ENCODE measurements around the gene PHKA1. TPM values are rescaled to one million over a fixed set of nuclear protein-coding genes. Genes with fewer than 3 reads are reported as not detected.

Gene PHKA1
- total and polyA plus RNA-seq, 2 experiments from 2014 or later: 2.6 to 6.8 TPM

DNA sequence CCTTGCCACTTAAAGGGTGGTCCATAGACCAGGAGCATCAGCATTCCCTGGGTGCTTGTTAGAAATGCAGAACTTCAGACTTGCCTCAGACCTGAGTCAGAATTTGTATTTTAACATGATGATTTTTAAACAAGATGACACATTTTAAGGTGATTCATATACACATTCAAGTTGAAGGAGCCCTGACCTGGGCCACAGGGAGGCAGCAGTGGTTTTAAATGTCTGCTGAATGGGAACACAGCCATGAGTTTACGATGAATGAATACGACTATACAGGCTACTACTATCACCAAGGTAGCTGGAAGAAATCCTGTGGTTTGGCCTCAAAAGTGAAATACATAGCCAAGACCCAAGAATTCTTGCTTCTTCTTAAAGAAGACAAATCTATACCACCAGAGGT is 144.3 kb downstream of the PHKA1 start:
- H3F3A ChIP-seq (replicated peaks; ENCODE audit: low read depth): no peaks in the 10 kb centered on the region
- H3K27me3 Mint-ChIP-seq (ENCODE audit: insufficient read depth, low read depth, poor library complexity): no peaks in the 10 kb centered on the region
- H2AFZ ChIP-seq: no peak overlapping the region
- DNase-seq (ENCODE audit: low spot score) (no peak), ATAC-seq (no peak)
- no peaks in the 10 kb centered on the region for H3K9me2 ChIP-seq (ENCODE audit: insufficient read depth)
- no peak overlapping the region for H3K27ac Mint-ChIP-seq
- no peaks in the 10 kb centered on the region for H4K20me1 ChIP-seq (replicated peaks; ENCODE audit: insufficient read depth)
- no peaks in the 10 kb centered on the region for H3K9me3 Mint-ChIP-seq
- no peaks in the 10 kb centered on the region for H3K4me1 ChIP-seq (ENCODE audit: insufficient read depth)
- H3K27me3 ChIP-seq (ENCODE audit: insufficient read depth): no peaks in the 10 kb centered on the region
- 0 out of 2 replicates have a peak, but pooled peaks cover 4% of the 10 kb centered on the region for H3K79me2 ChIP-seq (replicated peaks; ENCODE audit: insufficient read depth)
- H3K36me3 Mint-ChIP-seq (ENCODE audit: low read depth): peaks cover 25% of the 10 kb centered on the region; the same call in 2 of the 3 replicates
- H3K27ac ChIP-seq (ENCODE audit: low read depth): no peak overlapping the region
- no peaks in the 10 kb centered on the region for H3K36me3 ChIP-seq (ENCODE audit: insufficient read depth)
- no peak overlapping the region for H3K4me3 ChIP-seq
- H3K4me2 ChIP-seq: no peak overlapping the region
- TF ChIP-seq, protein P1, sequence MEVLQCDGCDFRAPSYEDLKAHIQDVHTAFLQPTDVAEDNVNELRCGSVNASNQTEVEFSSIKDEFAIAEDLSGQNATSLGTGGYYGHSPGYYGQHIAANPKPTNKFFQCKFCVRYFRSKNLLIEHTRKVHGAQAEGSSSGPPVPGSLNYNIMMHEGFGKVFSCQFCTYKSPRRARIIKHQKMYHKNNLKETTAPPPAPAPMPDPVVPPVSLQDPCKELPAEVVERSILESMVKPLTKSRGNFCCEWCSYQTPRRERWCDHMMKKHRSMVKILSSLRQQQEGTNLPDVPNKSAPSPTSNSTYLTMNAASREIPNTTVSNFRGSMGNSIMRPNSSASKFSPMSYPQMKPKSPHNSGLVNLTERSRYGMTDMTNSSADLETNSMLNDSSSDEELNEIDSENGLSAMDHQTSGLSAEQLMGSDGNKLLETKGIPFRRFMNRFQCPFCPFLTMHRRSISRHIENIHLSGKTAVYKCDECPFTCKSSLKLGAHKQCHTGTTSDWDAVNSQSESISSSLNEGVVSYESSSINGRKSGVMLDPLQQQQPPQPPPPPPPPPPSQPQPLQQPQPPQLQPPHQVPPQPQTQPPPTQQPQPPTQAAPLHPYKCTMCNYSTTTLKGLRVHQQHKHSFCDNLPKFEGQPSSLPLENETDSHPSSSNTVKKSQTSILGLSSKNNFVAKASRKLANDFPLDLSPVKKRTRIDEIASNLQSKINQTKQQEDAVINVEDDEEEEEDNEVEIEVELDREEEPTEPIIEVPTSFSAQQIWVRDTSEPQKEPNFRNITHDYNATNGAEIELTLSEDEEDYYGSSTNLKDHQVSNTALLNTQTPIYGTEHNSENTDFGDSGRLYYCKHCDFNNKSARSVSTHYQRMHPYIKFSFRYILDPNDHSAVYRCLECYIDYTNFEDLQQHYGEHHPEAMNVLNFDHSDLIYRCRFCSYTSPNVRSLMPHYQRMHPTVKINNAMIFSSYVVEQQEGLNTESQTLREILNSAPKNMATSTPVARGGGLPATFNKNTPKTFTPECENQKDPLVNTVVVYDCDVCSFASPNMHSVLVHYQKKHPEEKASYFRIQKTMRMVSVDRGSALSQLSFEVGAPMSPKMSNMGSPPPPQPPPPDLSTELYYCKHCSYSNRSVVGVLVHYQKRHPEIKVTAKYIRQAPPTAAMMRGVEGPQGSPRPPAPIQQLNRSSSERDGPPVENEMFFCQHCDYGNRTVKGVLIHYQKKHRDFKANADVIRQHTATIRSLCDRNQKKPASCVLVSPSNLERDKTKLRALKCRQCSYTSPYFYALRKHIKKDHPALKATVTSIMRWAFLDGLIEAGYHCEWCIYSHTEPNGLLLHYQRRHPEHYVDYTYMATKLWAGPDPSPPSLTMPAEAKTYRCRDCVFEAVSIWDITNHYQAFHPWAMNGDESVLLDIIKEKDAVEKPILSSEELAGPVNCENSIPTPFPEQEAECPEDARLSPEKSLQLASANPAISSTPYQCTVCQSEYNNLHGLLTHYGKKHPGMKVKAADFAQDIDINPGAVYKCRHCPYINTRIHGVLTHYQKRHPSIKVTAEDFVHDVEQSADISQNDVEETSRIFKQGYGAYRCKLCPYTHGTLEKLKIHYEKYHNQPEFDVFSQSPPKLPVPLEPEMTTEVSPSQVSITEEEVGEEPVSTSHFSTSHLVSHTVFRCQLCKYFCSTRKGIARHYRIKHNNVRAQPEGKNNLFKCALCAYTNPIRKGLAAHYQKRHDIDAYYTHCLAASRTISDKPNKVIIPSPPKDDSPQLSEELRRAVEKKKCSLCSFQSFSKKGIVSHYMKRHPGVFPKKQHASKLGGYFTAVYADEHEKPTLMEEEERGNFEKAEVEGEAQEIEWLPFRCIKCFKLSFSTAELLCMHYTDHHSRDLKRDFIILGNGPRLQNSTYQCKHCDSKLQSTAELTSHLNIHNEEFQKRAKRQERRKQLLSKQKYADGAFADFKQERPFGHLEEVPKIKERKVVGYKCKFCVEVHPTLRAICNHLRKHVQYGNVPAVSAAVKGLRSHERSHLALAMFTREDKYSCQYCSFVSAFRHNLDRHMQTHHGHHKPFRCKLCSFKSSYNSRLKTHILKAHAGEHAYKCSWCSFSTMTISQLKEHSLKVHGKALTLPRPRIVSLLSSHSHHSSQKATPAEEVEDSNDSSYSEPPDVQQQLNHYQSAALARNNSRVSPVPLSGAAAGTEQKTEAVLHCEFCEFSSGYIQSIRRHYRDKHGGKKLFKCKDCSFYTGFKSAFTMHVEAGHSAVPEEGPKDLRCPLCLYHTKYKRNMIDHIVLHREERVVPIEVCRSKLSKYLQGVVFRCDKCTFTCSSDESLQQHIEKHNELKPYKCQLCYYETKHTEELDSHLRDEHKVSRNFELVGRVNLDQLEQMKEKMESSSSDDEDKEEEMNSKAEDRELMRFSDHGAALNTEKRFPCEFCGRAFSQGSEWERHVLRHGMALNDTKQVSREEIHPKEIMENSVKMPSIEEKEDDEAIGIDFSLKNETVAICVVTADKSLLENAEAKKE (CRISPR knock-in tag; IDR thresholded peaks at IDR 0.05): no peak
- TF ChIP-seq STAT1 (IDR thresholded peaks at IDR 0.05; ENCODE audit: unreplicated experiment): no peak
- no peak for TF ChIP-seq CREB1 (CRISPR knock-in tag; IDR thresholded peaks at IDR 0.05; ENCODE audit: low read depth)
- no peak for TF ChIP-seq EZH2 (IDR thresholded peaks at IDR 0.05; ENCODE audit: low read depth, unreplicated experiment)
- TF ChIP-seq JUNB (IDR thresholded peaks at IDR 0.05; ENCODE audit: unreplicated experiment): no peak
- no peak for TF ChIP-seq POLR2AphosphoS5 (IDR thresholded peaks at IDR 0.05; ENCODE audit: low read depth)
- TF ChIP-seq EZH2phosphoT487 (IDR thresholded peaks at IDR 0.05; ENCODE audit: unreplicated experiment): no peak
- TF ChIP-seq, protein P2, sequence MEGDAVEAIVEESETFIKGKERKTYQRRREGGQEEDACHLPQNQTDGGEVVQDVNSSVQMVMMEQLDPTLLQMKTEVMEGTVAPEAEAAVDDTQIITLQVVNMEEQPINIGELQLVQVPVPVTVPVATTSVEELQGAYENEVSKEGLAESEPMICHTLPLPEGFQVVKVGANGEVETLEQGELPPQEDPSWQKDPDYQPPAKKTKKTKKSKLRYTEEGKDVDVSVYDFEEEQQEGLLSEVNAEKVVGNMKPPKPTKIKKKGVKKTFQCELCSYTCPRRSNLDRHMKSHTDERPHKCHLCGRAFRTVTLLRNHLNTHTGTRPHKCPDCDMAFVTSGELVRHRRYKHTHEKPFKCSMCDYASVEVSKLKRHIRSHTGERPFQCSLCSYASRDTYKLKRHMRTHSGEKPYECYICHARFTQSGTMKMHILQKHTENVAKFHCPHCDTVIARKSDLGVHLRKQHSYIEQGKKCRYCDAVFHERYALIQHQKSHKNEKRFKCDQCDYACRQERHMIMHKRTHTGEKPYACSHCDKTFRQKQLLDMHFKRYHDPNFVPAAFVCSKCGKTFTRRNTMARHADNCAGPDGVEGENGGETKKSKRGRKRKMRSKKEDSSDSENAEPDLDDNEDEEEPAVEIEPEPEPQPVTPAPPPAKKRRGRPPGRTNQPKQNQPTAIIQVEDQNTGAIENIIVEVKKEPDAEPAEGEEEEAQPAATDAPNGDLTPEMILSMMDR (conservative IDR thresholded peaks at IDR 0.05; ENCODE audit: low read depth in 2 of 2): no peak
- no peak overlapping the region for H3K4me3 Mint-ChIP-seq
- no peaks in the 10 kb centered on the region; the same call in 2 of the 3 replicates for H3K4me1 Mint-ChIP-seq

All from GM23338 (cell line).